AG20443 (cell line): Measurements from ENCODE around the gene TM9SF3.
"Not testable (repeated sequence)": the region's sequence is repeated elsewhere in the genome, so short reads cannot be mapped to it uniquely, and the experiment has no call there.

Source experiments
- DNase-seq: peaks from one replicate; pipeline ENCODE4 v3.0.0; 2012; ENCODE audit warnings: low spot score, mixed read lengths

TM9SF3 gene

GRCh38 chr10:96568402-96568801 lies 18.4 kb downstream of the TM9SF3 start:
- no peak for DNase-seq

DNA sequence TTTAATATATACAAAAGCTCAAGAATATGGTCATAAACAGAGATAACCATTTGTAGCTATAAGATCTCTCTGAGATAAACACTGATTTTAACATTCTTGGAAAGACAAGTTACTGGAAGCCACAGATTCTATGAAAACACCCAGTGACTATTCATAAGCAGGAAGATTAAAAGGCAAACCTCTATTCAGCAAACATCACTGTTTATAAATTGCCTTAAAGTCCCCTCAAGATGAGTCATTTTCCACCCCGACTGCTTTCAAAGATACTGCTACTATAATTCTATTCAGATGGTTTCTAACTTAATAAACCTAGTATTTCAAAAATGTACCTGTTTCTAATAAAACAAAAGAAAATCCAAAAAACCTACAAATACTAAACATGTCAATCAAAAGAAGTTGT lies 21.0 kb downstream of the TM9SF3 start:
- DNase-seq: peak; percentile 61

GRCh38 chr10:96560966-96561887 lies 25.6 kb downstream of the TM9SF3 start:
- DNase-seq: peak; percentile 9

DNA sequence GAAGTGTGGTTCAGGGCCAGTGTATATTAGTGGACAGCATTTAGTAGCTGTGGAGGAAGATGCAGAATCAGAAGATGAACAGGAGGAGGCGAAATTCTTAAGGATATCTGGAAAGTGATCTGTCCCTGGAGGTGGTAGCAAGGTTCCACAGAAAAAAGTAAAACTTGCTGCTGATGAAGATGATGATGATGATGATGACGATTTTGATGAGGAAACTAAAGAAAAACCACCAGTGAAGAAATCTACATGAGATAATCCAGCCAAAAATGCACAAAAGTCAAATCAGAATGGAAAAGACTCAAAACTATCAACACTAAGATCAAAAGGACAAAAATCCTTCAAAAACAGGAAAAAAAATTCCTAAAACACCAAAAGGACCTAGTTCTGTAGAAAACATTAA lies 26.3 kb downstream of the TM9SF3 start:
- no peak for DNase-seq

- DNase-seq: peak; percentile 17
Measured at GRCh38 chr10:96556003-96556402, 30.8 kb downstream of the TM9SF3 start.

DNA sequence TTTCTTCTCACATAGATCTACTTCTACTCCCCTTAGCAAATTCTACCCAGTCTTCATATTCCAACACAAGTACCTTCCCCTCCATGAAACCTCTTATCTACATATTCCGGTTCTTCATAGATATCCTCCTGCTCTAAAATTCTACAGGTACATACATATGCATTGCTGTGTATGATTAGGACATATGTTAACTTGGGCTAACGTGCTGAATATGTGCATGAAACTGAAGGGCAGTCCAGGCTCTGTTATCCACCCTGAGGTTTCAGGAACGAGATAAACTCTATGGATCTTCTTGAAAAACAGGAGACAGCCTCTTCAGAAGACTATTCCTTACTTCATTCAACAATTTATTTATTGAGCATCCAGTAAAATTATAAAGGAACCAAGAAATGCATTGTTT lies 31.5 kb downstream of the TM9SF3 start:
- DNase-seq: no peak

GRCh38 chr10:96548589-96548988 lies 38.2 kb downstream of the TM9SF3 start:
- DNase-seq: no peak

DNA sequence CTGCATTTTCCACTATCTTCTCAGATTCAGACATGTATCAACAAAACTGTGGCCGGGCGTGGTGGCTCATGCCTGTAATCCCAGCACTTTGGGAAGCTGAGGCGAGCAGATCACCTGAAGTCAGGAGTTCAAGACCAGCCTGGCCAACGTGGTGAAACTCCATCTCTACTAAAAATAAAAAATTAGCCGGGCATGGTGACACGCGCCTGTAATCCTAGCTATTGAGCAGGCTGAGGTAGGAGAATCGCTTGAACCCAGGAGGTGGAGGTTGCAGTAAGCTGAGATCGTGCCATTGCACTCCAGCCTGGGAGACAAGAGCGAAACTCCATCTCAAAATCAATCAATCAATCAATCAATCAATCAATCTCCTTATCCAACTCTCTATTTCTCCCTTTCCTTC lies 41.3 kb downstream of the TM9SF3 start:
- DNase-seq: not testable (repeated sequence)

DNA sequence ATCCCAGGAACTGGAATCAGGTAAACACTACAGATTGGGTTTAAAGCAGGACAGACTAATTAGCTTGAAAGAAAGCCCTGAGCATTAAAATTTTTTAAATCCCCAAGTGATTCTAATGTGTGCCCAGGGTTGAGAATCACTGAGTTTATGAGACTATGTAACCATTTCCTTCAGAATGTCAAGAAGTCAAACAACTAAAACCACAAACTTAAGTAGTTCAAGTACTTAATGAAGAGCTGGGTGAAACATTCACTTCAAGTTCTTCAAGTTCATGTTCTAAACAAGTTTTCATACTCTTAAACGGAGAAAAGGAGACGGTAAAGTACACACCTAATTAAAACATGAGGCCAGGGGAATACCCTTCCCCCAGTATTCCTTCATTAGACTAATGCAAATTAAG lies 44.9 kb downstream of the TM9SF3 start:
- no peak for DNase-seq

DNA sequence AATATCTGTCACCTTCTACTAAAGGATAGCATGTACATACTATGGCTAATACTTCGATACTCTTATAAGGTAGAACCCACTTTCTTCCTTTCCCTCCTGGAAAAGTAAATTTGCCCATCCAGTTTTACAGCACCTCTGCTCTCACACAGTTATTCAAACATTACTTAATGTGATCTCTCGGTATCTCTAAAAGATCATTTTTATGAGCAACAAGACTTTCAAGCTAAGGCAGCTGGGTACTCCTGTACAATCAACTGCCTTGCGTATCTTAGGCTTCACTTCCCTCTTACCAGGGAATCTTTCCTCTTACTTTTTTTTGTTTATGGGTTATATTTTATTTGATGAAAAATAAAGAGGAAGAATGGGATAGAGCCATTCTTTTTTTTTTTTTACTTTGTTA lies 46.6 kb downstream of the TM9SF3 start:
- DNase-seq: no peak

- DNase-seq: no peak
Measured at GRCh38 chr10:96538683-96539082, 48.1 kb downstream of the TM9SF3 start.

DNA sequence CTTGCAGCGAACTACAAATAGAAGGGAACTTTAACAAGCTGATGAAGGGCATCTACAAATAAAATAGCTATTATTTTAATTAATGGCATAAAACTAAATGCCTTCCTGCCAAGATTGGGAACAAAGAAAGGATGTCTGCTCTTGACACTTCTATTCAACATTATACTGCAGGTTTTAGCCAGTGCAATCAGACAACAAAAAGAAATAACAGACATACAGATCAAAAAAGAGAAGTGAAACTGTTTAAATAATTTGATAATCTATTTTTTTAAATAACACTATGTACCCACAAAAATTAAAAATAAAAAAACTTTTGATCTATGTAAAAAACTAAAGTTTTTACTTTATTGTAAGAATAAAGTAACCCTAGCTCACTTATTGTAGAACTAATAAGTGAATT lies 50.7 kb downstream of the TM9SF3 start:
- no peak for DNase-seq

GRCh38 chr10:96532523-96532922 lies 54.3 kb downstream of the TM9SF3 start:
- no peak for DNase-seq

DNA sequence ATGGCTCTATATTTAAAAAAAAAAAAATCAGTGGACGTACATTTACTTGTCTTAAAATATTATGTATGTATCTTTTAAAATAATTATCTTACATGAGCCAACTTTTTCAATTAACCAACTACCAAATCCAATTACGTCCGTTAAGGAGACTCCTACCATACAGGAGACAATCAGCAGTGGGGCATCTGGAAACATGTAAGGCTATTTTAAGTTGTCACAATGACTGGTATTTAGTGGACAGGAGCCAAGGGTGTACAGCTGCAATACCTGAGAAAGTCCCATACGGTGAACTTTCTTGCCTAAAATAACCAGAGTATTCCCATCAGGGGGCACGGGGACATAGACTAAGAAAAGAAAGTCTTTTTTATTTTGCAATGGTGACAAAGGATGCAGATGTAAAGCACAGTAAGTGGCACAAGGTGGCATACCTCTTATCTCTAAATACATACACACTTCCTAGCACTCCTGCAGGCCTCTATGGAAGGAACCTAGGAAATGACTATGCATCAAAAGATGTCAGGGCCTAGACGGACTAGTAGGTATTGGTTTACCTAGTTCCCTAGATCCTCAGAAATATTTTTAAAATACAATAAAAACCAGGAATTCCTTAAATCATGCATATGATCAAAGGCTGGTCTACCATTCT lies 57.1 kb downstream of the TM9SF3 start:
- no peak for DNase-seq

DNA sequence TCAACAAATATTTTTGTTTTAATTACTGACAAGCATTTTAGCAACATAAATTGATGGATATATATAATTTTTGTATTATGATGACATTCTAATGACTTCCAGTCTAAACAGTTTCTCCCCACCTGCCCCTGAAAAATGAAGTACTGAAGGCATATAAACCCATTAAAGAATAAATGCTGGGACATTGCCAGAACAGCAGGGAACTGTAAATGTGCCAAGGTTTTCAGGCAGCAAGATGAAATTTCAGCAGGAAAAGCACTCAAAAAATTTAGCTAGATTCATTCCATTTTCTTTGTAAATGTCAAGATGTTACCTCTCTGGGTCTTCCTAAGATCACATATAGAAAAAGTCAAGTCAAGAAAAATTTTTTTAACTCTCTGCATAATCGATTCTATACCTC lies 62.1 kb downstream of the TM9SF3 start:
- DNase-seq: no peak

- no peak for DNase-seq
Measured at GRCh38 chr10:96517284-96517683, 69.5 kb downstream of the TM9SF3 start.

DNA sequence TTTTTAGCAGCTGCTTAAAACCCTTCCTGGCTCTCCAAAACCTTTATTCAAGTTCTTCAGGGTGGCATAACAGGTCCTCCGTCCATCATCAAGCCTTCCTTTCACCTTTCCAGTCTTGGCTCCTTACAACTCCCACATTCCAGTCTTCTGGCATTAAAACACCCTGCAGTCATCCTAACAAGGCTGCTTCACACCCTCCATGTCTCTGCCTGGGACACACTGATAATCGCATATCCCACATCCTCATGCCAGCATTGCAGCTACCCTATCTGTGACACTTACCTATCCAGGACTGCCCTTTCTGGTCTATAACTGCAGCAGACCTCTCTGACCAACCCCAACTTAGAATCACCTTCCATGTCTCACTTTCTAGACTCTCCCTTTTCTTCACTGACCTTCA lies 70.5 kb downstream of the TM9SF3 start:
- DNase-seq: no peak

DNA sequence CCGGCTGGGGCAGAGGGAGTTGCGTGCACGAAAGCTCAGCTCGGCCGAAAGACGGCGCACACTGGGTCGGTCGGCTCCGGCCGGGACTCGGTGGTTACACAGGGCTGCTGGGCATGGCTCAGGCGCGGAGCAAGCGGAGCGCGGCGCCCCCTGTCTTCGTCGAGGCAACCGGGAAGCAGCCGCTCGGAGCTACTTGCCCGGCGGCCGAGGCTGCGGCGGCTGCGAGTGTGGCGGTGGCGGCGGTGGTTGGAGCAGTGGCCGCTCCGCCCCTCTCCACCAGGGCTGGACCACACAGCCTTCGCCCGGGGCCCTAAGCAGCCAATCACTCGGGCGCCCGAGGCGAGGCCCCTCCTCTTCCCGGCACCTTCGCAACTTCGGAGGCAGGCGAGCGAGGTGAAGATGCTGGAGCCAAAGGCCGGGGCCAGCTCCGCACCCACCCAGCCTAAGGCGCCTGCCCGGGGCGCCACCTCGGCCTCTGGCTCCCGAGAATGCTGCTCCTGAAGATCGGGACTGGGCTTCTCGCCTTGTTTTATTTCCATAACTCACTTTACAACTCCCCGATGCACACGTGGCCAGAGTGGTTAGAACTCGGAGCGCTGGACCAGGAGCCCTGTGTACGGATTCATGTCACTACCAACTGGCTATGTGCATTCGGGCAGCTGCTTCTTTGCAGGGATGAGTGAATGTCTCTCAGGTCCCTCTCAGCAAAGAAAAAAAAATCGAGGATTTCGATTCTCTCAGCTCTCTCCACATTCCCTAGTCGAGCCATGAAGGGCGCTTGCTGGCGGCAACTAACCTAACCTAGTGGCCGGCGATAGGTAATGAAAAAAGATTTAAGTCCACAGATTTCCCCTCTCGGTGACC lies 72.9 kb downstream of the TM9SF3 start, which contains the start of gene TLL2:
TLL2 (minus strand) TSS at position 229 of the 864 bp plus-strand sequence. CDS start 241 bp downstream, outside the sequence.
- peak; percentile 96 for DNase-seq

GRCh38 chr10:96513305-96513697 lies 73.5 kb downstream of the TM9SF3 start:
- no peak for DNase-seq

DNA sequence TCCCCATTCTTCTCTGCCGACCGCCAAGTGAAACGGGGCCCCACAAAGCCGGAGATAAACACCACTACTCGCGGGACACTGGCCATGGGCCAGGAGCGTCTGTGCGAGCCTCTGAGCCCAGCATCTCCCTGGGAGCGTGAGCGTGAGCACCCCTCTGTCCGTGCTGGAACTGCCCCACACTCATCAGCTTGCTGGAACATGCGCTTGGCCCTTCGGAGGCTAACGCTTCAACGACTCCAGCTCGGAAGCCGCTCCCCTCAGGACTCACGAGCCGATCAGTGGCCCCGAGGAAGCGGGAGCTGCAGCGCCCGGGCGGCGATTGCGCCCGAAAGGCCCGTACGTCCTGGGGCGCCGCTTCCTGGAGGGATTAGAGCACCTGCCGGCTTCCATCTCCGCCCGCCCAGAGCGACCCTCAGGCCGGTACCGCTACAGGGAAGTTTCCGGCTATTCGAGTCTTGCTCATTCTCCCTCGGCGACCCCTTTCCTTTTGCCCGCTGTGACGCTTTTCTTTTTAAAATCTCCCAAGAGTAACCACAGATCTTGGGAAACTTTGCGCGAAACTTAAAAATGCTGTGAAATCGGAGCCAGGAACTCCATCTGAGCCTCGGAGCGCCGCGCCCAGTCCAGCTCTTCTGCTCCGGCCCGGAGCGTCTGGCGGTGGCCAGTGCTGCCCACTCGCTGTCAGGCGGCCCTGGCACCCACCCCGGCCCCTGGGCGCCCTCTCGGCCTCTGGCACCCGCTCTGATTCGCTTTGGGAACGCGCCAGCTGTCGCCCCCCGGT lies 74.1 kb downstream of the TM9SF3 start:
- DNase-seq: peak; percentile 59
